HG03097 (cell line): ENCODE results near the gene MAGEB1.

Experiments used
- ATAC-seq: cut with Tn5 transposase; IDR thresholded peaks from one replicate; pipeline ENCODE4 v1.9.1; 2021; ENCODE audit not compliant: unreplicated experiment, low FRiP score

MAGEB1 gene

GRCh38 chrX:30283456-30284200 is 36.7 kb downstream of the MAGEB1 start:
- ATAC-seq = no peak

GRCh38 chrX:30296408-30297254 is 49.7 kb downstream of the MAGEB1 start:
- no peak for ATAC-seq

GRCh38 chrX:30301208-30301607 is 54.3 kb downstream of the MAGEB1 start:
- ATAC-seq = no peak
